GM19452 (cell line): ENCODE results near the gene STRADA.

ENCODE experiments used
- ATAC-seq: cut with Tn5 transposase; IDR thresholded peaks from one replicate; pipeline ENCODE4 v1.9.1; 2021; ENCODE audit not compliant: unreplicated experiment

Gene STRADA

DNA sequence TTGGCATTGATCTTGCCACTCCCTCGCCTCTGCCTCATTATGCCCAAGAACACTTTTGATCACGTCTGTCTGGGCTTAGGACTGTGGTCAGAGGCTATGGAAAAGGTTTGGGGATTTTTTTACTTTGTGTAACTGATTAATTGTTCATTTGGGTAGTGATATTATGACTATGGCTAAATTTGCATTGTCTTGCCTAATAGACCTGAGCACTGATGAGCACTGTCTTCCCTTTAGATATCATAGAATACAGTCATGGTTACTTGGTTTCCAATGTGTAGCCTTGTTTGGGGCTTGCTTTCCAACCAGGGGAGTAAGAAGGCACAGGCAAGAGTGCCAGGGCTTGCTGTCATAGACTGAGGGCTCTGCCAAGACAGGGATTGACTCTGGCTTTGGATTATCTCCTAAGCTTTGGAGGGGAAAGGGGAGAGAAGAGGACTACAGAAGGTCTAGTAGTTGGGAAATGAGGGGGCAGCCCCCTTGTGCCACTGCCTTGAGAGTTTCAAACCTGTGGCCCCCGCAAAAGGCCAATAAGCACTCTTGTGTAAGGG, 55.4 kb downstream of the STRADA start:
- no peak for ATAC-seq

DNA sequence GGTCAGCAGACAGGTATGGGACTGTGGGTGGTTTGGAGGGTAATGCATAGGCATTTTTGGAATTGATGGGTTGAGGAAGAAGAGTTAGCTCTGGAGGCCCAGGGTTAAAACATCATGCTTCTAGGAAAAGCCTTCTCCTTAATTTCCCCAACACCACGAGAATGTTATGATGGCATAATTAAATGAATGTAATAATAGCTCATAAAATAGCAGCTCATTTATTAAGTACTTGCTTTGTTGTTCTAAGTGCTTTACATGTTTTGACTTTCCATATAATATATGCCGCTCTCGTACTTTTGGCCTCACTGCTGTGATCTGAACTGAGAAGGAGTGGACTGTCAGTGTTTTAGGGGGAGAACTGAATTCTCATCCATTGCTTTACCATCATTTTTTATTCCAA, 56.0 kb downstream of the STRADA start:
- no peak for ATAC-seq

DNA sequence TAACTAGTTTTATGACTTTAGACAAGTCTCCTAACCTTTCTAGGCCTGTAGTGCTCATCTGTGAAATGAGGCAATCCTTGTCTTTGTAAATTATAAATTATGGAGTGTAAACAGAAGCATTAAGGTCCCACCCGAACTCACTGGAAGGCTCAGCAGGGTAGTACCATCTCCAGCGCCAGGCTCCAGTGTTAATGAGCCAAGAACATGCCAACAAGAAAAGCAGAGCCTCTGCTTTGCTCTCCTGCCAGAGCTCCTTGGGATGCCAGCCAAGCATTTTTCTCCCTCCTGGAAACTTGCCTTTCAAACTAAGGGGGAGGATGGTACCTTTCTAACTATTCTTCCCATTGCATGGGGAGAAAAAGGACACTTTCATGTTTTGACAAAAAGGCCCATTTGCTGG, 56.6 kb downstream of the STRADA start:
- ATAC-seq: no peak

DNA sequence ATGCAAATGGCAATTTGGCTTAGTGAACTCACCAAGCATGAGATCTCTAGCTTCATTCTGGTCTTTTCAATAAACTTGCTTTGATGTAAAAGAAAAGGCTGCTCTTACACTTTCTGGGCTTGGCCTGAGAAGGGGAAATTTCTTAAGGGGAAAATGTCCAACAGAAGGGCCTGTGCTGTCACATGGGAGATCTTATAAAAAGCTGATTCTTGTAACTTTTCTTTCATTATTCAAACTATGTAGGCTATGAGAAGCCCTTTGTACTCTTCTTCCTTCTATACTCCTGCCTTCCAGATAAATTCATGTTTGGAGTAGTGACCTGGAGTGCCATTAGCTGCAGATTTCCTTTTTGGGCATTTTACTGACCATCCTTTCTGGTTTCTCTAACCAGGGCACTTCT, 58.6 kb downstream of the STRADA start:
- no peak for ATAC-seq

DNA sequence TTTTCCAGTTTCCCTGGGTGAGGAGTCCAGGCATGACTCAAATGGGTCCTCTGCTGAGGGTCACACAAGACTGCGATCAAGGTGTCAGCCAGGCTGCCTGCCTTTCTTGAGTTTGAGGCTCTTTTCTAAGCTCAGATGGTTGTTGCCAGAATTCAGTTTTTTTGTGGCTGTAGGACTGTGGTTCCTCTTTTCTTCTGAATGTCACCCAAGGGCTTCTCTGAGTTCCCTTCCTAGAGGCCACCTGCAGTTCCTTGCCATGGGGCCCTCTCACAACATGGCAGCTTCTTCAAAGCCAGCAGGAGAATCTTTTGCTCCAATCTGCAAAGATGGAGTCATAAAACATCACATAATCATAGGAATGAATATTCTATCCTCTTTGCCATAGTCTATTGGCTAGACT, 59.2 kb downstream of the STRADA start:
- ATAC-seq: no peak

DNA sequence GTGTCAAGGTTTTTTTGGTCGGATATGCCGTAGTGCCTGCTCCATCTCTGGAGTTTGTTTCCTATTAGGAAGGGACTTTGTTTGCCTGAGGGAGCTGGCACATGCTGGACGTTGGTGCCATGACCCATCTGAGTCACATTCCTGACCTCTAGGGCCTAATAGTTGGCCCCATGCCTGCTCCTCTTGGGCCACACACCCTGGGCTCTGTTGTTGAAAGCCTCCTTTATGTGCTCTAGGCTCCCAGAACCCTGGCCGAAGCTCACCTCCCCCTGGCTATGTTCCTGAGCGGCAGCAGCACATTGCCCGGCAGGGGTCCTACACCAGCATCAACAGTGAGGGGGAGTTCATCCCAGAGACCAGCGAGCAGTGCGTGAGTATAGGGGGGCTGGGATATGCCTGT, 60.1 kb downstream of the STRADA start:
- no peak for ATAC-seq

DNA sequence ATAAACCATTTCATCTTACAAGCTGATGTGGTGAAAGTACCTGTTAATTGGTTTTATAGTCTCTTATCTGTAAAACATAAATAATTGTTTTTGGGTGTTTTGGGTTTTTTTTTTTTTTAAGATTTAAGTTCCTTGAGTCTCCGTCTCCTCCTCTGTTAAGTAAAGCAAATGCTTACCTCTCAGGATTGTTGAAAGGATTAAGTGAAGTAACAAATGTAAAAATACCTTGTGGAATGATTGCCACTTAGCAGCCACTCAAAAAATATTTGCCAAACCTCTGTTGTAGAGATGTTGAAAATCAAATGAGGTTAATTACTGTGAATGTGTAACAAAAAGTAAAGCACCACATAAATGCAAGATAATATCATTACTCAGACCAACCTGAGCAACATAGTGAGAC, 60.9 kb downstream of the STRADA start:
- ATAC-seq: no peak

DNA sequence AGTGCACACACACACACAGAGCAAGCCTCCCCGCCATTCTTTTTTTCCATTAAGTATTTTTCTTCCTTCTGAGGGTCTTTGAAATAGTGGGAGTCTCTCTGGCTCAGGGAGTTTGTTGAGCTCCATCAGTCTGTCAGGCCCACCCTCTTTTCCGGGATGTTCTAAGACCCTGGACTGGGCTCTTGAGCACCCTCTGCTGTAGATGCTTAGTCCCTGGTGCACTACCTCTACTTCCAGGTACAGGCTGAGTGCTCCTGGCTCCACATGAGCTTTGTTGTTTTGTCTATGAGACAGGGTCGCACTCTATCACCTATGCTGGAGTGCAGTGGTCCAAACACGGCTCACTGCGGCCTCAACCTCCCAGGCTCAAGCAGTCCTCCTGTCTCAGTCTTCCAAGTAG, 62.4 kb downstream of the STRADA start:
- no peak for ATAC-seq

DNA sequence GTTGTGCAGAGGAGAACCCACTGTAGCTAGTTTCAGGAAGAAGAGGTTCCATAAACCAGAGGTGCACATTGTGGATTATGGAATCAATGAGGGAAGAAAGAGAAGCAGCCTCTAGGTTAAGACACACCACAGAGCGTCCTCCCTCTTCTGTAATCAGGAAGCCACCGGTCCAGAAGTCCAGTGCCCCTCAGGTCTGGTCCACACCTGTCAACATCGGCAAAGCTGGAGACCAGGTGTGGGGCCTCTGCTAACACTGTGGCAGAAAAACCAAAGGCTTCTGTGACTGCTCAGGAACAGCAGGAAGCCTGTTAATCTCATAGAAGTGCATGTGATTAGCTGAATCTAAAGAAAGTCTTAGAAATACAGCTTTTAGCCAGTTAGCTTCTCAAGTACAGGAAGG, 65.0 kb downstream of the STRADA start:
- no peak for ATAC-seq

DNA sequence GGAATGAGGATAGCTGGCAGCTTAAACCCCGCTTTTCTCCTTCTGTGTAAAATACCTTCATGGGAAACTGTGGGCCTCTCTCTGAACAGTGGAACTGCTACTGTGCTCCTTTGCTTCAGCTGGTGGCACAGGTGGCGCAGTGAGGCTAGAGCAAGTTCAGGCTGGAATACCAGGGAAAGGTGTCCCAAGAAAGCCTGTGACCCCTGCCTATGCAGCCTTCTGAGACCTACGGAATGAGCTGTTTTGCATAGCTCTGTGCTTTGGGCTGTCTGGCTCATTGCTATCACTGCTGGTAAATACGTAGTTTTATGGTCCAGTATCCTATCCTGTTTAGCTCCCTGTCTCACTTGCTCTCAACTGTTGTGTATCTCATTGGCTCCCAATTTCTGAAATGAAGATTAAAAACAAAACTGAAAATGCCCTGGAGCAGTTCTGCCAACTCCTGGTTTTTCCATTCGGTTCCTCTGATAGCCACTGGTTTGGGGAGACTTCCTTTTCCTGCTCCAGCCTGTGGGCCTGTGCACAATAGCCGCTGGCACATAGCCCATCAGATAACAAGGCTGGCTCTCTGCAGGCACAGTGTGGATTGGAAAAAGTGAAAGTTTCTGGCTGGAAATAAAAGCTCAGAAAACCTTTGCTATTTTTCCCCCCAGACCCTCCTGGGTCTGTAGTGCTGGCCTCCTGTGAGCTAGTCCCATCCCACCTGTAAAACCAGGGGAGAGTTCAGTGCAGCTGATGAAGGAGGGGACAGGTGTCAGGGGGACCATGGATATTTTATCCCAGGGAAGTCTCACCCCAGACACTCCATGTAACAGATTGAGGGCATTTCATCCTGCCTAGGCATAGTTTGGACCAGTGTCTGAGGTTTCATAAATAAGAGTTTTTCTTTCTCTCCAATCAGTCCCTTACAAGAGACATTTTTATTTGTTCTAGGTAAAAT, 65.7 kb downstream of the STRADA start:
- no peak for ATAC-seq

DNA sequence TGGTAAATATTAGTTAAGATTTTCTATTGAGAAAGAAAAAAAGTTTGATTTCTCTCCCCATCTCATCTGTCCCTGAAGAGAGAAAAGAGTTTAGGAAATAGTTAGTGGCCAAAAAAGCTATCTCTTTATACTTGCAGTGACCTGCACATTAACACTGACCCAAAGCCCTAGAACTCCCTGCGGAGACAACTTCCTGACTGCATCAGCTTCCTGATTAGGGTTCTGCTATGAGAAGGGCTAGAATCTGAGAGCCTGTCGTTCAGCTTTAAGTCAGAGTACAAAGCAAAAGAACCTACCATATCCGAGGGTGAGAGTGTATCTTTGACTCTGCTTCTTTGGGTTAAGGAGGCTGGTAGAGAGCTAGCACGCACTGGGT, 66.4 kb downstream of the STRADA start:
- ATAC-seq: no peak

DNA sequence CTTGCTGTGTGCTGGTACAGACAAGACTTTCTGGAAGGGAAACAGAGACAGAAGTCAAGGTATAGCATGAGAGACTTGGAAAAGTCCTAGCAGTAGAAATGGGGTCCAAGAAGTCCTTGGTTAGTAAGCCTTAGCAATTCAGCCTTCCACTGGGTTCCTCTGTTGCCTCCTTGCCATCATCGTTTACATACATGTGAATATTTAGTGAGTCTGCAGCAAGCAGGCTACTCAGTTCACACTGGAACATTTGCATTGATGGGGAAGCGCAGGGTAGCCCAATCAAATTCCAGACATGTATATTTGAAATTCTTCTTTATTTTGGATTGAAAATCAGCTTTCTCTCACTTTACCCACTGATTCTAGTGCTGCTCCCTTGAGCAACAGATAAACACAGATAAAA, 68.7 kb downstream of the STRADA start:
- no peak for ATAC-seq

DNA sequence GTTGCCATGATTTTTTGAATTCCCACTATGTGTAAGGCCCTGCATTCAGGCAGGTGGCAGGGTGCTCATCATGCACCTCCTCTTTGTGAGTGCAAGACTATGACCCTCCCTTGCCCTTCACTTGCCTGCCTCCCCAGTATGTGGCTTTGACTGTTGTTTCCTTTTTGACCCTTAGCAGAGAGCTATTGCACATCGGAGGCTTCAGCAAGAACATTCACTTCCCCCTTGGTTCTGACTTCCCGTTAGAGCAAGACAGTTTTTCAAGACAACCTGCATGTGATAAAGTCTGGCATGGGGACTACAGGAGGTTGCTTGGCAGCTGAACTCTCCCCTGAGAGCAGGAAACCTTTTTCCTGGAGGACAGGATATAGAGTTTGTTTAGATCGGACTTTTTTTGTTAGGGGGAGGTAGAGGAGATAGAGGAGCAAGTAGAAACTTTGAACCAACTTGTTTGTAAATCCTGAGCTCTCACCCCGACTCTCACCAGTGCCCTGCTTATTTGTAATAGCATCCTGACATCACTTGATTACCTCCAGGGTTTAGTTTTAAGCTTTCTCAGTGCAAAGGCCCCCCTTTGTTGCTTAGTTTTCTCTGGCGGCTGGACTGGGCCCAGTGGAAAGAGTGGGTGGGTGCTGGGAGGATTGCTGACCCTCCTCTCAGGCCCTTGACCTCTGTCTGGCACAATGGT, 75.9 kb downstream of the STRADA start:
- no peak for ATAC-seq

DNA sequence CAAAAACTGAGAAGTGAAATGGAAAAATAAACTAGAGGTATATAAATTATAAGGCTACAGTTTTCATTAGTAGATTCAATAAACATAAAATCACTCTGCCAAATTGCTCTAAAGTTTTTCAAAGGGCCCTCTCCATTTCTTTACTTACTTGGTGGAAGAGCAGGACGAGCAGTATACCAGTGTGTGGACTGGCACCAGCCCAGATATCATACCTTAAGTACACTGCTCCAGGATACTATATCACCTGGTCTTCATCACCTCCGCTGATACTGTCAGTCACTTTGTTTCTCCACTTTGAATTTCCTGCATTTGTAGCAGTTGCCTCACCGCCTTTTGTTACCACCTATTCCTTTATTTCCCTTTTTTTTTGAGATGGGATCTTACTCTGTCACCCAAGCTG, 81.7 kb downstream of the STRADA start:
- no peak for ATAC-seq

DNA sequence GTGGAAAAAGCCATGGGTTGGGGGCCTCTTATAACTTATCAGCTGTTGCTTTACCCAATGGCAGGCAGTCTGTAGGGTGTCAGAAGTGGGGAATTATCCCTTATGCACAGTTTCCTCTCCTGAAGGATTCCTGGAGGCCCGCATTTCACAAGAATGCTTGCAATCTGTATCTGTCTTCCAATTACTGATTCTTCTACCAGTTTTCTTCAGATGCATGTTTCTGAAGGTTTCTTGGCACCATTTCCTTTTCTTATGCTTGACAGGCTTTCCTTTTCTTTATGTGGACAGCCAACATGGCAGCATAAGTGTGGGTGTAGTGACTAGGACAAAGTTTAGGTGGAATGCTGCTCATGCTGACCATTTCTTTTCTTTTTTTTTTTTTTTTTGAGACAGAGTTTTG, 83.2 kb downstream of the STRADA start:
- ATAC-seq: no peak

DNA sequence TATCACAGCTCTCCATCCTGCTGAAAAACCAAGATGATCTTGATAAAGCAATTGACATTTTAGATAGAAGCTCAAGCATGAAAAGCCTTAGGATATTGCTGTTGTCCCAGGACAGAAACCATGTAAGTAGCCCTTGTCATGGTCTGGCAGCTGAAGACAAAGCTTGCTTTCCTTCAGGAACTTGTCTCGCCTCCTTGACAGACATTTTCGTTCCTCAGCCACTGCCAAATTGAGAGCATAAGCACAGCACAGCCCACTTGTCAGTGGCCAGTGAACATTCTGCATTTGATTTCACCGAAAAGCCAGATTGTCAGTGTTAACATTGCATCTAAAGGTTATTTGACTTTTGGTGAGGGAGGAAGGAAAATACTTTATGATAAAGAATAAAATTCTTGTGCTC, 83.8 kb downstream of the STRADA start:
- no peak for ATAC-seq

DNA sequence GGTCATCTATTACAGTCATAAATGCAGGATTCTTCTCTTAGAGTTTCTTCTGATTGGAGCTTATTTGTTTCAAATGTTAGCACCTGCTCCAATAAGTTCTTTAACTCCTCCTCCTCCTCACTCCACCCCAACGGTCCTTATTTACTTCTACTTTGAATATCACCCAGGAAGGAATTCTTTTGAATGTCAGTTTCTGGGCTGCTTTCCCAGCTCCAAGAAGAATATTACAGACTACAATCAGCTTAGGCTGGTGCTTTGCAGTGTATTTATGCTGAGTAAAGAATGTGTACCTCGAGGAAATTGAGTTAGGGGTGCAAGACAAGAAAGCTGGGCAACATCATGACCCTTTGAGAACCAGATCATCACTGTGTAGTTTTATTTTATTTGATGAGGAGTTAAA, 88.5 kb downstream of the STRADA start:
- ATAC-seq: no peak
